NCI-H2029 treated with DMSO at 0.1 percent for 48 hours (cell line): ENCODE data around the gene HLA-DOA.

Experiments
- DNase-seq: peaks from one replicate; lab custom pipeline; 2025; lab: John Stamatoyannopoulos, UW

HLA-DOA gene

DNA sequence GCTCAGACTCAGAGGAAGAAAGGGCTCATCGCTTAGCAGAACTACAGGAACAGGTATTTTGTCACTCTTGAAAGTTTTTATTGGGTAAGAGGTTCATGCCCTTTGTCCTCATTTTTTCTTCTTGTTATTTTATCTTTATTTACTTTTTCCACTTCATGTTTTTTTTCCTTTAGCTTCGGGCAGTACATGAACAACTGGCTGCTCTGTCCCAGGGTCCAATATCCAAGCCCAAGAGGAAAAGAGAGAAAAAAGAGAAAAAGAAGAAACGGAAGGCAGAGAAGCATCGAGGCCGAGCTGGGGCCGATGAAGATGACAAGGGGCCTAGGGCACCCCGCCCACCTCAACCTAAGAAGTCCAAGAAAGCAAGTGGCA lies 31.5 kb downstream of the HLA-DOA start:
- DNase-seq = no peak

DNA sequence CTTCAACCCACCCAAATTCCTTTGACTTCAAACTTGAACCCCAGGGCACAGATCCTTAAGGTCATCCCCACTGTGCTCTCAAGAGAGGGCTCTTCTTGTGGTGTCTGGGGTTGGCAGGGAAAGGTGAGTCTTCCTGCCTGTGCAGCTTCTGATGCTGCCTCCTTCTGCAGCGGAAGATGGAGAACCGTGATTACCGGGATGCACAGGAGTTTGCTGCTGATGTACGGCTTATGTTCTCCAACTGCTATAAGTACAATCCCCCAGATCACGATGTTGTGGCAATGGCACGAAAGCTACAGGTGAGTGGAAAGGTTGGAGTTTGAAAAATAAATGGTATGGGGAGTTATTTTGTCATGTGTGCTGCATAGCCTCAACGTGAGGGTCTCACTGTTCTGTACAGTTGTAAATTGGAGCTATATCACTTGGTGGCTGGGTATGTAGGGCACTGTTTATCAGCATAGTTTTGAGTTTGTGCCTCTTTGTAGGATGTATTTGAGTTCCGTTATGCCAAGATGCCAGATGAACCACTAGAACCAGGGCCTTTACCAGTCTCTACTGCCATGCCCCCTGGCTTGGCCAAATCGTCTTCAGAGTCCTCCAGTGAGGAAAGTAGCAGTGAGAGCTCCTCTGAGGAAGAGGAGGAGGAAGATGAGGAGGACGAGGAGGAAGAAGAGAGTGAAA lies 32.0 kb downstream of the HLA-DOA start:
- DNase-seq = no peak

DNA sequence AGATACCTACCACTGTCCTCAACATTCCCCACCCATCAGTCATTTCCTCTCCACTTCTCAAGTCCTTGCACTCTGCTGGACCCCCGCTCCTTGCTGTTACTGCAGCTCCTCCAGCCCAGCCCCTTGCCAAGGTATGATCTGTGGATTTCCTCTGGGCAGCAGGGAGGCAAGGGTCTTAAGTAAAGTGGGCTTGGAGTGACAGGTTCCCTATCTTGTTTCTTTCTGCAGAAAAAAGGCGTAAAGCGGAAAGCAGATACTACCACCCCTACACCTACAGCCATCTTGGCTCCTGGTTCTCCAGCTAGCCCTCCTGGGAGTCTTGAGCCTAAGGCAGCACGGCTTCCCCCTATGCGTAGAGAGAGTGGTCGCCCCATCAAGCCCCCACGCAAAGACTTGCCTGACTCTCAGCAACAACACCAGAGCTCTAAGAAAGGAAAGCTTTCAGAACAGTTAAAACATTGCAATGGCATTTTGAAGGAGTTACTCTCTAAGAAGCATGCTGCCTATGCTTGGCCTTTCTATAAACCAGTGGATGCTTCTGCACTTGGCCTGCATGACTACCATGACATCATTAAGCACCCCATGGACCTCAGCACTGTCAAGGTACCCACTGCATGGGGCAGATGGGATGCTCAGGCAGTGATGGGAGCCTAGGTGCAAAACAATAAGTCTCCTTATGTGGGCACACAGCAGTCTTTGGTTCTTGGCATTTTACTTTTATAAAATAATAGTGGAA lies 32.9 kb downstream of the HLA-DOA start:
- no peak for DNase-seq

DNA sequence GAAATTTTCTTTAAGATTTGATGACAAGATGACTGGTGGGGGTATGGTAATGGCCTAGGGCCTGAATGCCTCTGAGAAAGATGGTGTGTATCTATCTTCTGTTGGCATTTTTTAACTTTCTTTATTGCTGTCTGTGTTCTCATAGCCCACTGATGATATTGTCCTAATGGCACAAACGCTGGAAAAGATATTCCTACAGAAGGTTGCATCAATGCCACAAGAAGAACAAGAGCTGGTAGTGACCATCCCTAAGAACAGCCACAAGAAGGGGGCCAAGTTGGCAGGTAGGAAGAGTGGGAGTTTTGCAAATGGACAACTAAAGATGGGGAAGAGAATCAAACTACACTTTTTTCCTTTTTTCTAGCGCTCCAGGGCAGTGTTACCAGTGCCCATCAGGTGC lies 33.5 kb downstream of the HLA-DOA start:
- DNase-seq = no peak

DNA sequence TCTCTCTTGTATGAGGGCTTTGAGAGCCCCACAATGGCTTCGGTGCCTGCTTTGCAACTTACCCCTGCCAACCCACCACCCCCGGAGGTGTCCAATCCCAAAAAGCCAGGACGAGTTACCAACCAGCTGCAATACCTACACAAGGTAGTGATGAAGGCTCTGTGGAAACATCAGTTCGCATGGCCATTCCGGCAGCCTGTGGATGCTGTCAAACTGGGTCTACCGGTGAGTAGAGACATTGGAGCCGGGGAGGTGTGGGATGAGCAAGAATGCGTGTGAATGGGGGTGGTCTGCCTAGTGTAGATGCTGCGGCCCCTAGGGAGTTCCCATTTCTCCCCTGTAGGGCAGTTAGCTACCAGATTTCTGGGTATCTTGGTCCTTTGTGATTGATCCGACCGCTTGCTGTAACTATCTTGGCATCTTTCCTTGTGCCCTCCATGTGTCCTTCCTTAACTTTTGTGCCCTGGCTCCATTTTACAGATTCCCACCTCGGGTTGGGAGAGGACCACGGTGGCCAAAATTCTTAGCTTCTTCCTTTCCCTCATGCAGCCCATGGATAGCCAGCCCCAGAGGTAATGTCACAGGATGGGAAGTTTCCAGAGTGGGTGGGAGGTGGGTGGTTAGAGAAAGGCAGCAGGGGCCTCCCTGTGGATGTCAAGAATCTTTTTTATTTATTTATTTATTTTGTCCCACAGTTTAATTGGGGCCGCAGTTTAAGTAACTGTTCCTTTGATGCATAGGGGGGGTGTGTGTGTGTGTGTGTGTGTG lies 34.7 kb downstream of the HLA-DOA start:
- DNase-seq = no peak

DNA sequence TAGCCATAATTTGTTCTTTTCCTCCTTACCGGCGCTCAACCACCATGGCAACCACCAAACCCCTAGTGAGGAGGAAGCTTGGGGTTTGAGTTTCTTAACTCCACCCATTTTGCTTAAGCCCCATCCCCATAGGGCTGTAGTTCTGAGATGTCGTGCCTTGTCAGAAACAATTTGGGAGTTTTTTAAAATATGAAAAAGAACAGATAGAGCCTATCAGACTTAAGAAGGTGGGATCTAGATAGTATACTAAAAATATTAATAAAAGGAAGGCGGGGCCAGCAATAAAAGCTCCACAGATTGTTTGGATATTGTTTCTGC lies 35.4 kb downstream of the HLA-DOA start:
- DNase-seq = no peak

DNA sequence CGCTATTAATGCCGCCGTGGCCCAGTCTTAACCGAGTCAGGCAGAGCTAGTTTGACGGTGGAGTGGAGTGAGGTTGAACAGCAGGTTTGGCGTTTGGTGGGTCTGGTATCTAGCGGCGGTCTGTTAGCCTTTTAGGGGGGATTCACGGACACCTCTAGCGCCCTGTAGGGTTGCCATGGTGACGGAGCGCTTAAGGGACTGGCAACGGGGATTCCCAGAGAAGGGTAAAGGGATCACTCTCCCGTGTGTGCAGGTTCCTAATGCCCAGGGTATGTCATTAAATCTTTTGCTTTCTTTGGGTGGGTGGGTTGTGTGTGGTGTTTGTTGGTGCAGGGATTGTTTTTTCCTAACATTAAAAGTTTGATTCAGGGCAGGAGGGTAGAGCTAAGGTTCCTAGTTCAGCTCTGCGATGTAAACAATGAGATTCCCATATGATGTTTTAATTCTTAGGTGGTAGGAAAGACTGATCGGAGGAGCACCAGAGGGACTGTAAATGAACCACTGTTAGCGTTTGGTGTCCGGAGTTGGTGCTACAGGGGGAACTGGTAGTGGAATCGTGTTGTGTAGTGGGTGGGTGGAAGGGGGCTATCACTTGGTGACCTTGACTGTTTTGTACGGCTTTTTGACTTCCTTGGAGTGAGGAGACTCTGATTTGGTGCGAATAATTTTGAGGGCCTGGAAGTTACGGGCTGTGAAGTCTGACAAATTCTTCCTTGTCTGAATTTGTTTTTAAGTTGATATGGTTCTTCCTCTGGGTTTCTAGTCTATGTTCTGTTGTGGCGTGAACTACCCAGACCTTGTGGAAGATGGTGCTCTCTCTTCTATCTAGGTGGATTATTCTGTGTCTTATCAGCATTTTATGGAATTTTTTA lies 36.0 kb downstream of the HLA-DOA start:
- peak; percentile 36 for DNase-seq

DNA sequence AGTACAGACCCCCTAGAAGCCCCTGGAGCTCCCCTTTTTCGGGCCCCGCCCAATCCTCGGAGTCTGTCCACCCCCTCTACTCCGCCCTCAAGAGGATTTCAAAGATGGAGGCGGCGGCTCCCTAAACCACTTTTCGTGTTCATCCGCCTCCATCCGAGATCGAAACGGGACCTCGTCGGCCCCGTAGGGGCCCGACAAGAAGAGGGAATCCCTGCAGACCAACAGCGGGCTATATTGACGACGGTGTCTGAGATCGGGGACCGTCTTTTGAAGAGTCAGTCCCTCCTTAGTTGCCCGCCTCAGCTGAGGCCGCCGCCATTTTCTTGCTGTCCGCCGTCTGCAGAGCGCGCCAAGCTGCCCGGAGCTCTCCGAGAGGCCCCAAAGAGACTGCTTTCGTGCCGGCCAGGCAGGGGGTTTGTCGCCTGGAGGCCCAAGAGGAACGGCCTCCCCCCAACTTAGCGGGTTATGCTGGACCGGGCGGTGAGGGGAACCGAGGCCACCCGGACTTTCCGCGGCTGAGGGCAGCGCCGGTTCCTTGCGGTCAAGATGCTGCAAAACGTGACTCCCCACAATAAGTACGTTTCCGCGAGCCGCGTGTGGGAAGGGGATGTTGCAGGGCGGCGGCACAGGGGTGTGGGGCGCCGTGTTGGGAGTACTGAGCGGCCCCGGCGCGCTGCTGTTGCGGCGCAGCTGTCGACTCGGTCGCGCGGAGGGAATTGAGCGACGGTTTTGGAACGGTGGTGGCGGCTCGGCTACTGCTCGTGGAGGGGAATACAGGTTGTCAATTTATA lies 36.8 kb downstream of the HLA-DOA start:
- peak; percentile 82 for DNase-seq

DNA sequence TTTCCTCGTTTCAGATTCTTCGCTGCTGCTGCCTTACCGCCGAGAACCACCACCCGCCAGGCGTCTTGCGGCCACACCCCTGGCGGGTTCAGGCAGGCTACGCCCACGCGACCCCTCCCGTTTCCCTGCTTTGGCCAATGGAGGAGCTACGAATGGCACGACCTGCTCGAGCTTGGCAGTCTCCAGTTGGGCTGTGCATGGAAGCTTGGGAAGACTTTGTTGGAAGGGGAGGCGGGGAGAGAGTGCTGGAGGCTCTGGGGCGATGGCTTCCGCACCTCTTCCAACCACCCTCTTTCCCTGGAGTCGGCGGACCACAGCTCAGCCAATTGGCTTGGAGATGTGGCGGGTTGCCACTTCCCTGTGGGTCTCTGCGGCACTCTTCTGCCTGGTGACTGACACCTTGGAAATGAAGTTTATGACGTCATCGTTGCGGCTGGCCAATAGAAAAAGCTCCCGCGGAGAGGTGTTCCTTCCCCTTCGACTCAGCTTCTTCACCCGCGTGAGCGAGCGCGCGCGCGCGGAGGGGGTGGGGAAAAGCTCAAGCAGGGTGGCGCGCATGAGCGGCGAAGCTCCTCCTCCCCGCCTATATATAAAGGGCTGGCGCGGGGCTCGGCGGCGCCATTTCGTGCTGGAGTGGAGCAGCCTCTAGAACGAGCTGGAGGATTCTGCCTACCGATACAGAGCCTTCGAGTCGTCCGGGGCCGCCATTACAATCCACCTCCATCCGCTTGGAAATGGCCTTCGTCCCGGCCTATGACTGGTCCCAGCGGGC lies 37.6 kb downstream of the HLA-DOA start:
- peak; percentile 100 for DNase-seq

DNA sequence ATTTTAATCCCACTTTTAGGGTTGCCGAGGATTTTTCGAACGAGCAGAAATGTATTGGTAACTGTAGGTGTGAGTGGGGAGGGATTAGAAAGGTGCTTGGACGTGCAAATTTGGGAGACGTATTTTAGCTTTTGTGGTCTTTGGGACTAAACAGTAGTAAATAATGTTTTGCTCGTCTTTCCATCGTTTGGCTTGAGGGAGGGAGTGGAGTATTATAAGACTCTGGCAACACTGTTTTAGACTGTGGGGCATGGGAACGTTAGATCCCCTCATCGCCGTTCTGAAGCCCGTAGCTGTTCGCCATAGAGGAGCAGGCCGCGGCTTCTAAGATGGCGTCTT lies 38.2 kb downstream of the HLA-DOA start:
- no peak for DNase-seq

DNA sequence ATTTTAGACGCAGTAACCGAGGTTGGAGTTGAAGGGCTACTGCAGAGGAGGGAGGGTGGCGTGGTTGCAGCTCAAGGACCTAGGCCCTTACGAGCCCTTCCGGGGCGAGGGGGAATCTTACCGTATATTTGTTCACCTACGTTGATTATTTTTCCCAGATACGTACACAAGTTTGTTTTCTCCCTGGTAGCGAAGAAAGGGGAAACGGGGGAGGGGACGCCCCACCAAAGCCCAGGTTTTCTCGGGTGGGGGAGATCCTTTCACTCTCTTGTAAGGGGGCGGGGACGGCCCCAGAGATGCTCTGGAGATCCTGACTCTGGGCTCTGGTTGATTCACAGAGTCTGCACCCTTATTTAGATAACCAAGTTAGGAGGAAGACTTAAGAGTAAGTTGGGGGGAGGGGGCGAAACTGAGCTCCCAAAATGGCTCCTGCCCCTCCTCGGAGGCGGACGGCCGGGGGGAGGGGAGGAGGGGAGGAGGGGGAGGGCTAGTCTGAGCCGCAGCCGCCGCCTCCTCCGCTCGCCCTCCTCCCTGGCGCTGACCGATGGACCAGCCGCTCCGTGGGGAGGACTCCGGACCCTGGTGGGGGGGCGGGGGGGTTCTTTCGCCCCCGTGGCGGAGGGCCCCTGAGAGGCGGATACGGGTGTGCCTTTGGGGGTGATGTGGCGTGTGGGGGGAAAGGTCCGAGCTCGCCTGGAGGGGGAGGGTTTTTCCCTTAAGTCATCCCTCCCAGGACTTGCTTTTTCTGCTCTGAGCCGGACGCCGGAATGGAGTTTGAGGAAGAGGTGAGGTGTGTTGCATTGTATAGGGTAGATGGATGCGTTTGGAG lies 38.8 kb downstream of the HLA-DOA start:
- DNase-seq = peak; percentile 72

DNA sequence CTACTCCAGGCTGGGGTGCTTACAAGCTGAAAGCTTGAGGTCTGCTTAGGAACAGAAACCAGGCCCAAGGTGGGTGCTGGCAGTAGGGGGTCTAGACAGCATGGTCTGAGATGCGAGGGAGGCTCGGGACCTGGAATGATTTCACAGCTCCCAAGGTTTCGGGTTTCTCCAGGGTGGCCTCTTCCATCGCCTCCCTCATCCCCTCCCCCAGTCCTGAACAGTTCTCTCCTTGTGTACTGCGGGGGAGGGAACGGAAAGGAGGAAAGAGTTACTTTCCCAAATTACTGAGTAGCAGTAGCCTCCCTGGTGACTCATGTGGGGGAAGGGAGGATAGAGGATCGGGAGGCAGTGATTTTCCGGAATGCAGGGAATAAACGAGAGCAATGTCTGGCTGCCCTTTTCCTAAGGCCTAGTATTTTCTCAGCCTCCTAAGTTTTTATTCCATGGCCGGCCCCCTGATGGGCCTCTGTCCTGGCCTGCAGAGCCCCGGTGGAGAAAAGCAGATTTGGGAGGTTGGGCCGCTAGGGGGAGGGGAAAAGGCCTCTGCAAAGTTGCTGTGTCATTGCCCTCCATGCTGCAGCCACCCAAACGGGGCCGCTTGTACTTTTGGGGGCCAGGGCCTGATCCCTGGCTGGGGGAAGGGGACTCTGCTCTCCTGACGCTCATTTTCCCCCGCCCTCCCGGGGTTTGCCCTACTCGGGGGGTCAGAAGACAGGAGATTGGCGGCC lies 39.5 kb downstream of the HLA-DOA start:
- peak; percentile 65 for DNase-seq

DNA sequence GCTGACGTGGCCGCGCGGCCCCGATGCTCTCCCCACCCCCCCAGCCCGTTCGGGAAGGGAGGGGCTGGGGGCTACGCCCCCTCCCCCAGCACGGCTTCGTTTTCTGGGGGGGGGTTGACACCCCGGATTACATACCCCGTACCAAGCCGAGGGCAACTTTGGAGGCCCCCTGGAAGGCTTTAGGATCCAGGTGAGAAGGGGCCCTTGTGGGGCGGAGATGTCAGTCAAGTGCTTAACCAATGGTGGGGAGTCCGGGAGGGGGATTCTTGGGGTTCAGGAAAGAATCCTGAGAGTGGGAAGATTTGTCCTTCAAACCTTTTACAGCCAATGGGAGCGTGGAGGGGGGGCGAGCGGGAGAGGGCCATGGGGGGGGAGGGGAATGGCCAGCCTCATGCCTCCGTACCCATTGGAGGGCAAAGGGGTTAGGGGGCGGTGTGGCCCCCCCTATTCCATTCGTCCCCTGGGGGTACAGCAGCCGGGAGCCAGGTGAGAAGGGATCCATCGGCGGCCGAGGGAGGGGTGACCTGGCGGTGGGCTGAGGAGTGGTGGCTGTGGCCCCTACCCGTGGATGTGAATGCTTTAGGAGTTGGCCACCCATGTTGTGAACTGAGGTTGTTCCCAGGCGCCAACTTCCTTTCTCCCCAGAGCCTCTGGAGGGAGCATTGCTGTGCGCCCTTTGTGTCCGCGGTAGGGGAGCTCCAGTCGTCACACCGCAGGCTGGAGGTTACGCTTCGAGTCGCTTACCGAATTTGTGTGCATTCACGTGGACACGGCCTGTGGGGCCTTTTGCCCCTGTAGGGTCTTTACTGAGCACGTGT lies 40.3 kb downstream of the HLA-DOA start:
- DNase-seq = no peak

DNA sequence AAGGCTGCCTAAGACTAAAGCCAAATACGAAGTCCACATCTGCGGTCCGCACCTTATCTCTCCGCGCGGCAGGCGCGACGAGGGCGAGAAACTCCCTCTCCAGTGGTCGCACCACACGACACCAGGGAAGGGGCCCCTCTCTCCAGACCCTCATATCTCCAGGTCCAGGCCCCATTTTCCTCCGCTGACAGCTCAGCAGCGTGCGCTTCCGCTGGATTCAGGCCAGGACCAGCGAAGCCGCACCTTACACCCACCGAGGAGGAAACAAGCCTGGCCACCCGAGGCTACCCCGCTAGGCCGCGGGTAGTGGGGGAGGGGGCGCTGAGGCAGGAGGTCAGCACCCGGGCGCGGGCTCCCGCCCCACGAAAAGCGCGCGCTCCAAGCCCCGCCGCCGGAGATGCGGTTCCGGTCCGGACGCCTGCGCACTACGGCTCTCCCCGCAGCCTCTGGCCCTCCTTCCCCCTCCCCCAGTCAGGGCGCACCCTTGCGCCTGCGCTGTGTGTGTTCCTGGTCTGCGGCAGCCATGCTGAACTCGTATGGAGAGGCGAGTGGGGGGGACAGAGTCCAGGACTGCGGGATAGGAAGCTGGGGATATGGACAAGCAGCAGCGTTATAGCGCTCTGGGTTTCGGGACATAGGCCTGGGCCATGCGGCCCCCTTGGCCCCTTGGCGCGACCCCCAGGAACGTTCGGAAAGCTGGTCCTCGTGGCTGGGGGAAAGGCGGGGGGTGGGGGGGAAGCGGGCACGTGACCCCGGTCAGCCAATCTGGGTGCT lies 41.1 kb downstream of the HLA-DOA start, which contains the start of gene BRD2:
Gene BRD2 (plus strand): TSS at position 502 of the 774 bp plus-strand sequence. CDS start 4,305 bp downstream, outside the sequence.
- DNase-seq = peak; percentile 87

DNA sequence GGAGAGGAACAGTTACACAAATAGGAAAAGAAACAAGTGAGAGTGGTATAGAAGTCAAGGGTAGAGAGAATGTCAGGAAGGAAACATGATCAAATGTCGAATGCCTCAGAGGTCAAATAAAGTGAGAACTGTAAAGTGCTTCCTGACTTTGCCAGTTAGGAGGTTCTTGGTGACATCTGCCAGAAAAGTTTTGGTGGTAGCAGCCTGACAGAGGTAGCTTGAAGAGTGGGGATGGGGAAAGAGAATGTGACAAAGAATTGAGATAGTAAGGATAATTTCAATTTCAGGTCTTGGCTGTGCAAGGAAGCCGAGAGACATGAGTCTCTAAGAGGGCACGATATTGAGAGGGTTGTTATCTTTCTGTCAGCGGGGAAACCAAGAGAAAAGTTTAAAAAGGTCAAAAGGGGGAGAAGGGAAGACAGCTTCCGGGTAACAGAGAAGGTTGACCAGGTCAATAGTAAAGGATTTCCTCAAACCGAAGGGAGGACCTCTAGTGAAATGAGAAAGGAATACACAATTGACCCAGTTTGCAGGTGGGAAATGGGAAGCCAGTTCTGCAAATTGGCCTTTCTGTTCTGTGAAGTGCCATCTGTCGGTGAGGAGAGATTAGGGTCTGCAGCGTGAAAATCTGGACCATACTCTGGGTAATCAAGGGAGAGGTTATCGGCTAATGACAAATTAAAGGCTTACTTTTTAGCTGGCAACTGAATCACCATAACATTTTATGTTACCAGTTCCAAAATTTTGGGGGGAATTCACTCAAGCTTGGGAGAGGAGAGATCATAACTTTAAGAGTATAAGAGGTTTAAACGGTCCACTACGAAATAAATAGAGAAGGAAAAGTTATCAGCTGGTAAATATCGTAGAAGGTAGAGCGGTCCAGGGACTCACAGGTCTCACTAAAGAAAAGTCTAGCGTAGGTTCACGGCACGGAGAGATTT lies 42.0 kb downstream of the HLA-DOA start:
- peak; percentile 23 for DNase-seq

DNA sequence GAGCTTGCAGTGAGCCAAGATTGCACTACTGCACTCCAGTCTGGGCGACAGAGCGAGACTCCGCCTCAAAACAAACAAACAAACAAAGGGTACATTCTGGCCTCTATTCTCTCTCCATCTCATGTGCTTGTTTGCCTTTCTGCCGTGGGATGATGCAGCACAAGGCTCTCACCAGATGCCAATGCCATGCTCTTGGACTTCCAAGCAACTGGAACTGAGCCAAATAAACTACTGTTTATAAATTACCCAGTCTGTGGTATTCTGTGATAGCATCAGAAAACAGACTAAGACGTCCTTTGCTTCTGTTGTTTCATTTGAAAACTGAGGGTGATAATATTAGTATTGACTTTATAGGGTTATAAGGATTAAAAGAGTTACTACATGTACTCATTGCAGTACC lies 44.6 kb downstream of the HLA-DOA start:
- DNase-seq = no peak
